ENCODE data around the gene CCL4.

DNA sequence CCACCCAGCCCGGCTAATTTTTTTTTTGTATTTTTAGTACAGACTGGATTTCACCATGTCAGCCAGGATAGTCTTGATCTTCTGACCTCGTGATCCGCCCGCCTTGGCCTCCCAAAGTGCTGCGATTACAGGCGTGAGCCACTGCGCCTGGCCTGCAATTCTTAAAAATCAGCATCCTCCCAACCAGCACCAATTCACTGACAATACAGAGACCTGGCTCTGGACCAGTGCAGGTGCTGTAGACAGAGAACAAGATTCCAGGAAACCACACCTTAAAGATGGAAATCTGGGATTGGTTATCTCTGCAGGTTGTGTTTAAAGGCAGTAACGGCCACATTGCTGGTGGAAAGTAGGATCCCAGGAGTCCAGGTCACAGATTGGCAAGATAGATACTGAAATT is 39.2 kb downstream of the CCL4 start:
- TF ChIP-seq, protein P1, sequence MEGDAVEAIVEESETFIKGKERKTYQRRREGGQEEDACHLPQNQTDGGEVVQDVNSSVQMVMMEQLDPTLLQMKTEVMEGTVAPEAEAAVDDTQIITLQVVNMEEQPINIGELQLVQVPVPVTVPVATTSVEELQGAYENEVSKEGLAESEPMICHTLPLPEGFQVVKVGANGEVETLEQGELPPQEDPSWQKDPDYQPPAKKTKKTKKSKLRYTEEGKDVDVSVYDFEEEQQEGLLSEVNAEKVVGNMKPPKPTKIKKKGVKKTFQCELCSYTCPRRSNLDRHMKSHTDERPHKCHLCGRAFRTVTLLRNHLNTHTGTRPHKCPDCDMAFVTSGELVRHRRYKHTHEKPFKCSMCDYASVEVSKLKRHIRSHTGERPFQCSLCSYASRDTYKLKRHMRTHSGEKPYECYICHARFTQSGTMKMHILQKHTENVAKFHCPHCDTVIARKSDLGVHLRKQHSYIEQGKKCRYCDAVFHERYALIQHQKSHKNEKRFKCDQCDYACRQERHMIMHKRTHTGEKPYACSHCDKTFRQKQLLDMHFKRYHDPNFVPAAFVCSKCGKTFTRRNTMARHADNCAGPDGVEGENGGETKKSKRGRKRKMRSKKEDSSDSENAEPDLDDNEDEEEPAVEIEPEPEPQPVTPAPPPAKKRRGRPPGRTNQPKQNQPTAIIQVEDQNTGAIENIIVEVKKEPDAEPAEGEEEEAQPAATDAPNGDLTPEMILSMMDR (IDR thresholded peaks at IDR 0.05 in 2 of 3, conservative IDR thresholded peaks at IDR 0.05 in 1 of 3; ENCODE audit: borderline replicate concordance in 1 of 3, insufficient read depth in 1 of 3, low read depth in 2 of 3, low read length in 2 of 3): no peak
- no peak for TF ChIP-seq CBX3 (IDR thresholded peaks at IDR 0.05; ENCODE audit: low read depth)
- TF ChIP-seq, protein P2, sequence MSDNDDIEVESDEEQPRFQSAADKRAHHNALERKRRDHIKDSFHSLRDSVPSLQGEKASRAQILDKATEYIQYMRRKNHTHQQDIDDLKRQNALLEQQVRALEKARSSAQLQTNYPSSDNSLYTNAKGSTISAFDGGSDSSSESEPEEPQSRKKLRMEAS (IDR thresholded peaks at IDR 0.05): no peak
